Measurements from ENCODE around the gene PLIN4. TPM values are rescaled to one million over a fixed set of nuclear protein-coding genes. Genes with fewer than 3 reads are reported as not detected.

PLIN4 gene
- total and polyA plus RNA-seq, 2 donors (not counting 3 experiments of a cell fraction or from before 2014, with no cell fraction given), result 0.01 TPM; not detected in 1

DNA sequence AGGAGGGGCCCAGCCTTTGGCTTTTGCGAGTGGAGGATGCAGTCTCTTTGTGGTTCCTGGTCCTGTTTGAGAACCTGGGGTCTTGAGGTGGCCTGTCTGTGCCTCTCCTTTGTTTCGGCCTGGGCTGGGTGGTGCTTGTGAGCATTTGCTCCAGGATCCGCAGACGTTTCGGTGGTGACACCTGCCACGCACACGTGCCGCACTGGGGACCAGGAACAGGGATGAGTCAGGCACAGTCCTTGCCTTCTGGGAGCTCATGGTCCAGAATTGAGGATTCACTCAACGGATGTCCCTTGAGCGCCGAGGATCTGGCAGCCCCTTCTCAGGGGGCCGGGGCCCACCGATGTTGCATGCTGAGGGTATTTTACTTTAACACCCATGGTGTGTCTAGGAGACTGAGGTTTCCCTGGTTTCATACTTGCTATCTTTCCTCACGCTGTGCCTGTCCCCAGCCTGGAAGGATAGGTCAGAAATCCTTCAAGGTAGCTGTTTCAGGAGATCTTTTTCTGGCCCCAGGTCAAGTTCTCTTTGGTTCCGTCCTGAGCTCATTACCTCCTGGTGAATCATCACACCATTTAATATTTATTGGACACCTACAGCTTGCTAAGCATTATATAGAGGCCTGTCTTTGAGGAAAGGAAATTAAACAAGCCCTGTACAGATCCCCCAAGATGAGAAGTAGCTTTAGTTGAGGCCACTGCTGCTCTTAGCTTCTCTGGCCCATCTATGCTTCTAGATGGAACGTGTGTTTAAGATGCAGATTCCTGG lies 41.1 kb downstream of the PLIN4 start:
- TF ChIP-seq EZH2 (IDR thresholded peaks at IDR 0.05; ENCODE audit: borderline replicate concordance, low read depth, low read length, severe bottlenecking), result no peak
- TF ChIP-seq MYC (IDR thresholded peaks at IDR 0.05; ENCODE audit: low read depth, low read length), result no peak
- no peak for TF ChIP-seq GATA2 (IDR thresholded peaks at IDR 0.05; ENCODE audit: insufficient read depth, insufficient read length, low read depth, low read length)
- no peak for TF ChIP-seq JUN (IDR thresholded peaks at IDR 0.05; ENCODE audit: borderline replicate concordance, insufficient read depth, insufficient read length, low read depth)
- TF ChIP-seq, protein P1, sequence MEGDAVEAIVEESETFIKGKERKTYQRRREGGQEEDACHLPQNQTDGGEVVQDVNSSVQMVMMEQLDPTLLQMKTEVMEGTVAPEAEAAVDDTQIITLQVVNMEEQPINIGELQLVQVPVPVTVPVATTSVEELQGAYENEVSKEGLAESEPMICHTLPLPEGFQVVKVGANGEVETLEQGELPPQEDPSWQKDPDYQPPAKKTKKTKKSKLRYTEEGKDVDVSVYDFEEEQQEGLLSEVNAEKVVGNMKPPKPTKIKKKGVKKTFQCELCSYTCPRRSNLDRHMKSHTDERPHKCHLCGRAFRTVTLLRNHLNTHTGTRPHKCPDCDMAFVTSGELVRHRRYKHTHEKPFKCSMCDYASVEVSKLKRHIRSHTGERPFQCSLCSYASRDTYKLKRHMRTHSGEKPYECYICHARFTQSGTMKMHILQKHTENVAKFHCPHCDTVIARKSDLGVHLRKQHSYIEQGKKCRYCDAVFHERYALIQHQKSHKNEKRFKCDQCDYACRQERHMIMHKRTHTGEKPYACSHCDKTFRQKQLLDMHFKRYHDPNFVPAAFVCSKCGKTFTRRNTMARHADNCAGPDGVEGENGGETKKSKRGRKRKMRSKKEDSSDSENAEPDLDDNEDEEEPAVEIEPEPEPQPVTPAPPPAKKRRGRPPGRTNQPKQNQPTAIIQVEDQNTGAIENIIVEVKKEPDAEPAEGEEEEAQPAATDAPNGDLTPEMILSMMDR (IDR thresholded peaks at IDR 0.05; ENCODE audit: extremely low read depth in 1 of 2, insufficient read depth in 1 of 2, low read depth in 1 of 2, low read length in 2 of 2), result no peak
- TF ChIP-seq POLR2A (IDR thresholded peaks at IDR 0.05; ENCODE audit: low read depth, low read length), result no peak
- no peak for TF ChIP-seq FOS (IDR thresholded peaks at IDR 0.05; ENCODE audit: borderline replicate concordance, insufficient read depth, low read length)
- TF ChIP-seq, protein P2, sequence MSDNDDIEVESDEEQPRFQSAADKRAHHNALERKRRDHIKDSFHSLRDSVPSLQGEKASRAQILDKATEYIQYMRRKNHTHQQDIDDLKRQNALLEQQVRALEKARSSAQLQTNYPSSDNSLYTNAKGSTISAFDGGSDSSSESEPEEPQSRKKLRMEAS (IDR thresholded peaks at IDR 0.05; ENCODE audit: insufficient read depth, insufficient read length), result no peak
- H3K36me3 ChIP-seq (ENCODE audit: control insufficient read depth in 2 of 2, extremely low read depth in 1 of 2, insufficient read depth in 2 of 2, low read length in 2 of 2), result peaks cover 9 to 24% of the 10 kb centered on the region in 2 experiments
- H3K27ac ChIP-seq (ENCODE audit: insufficient read depth, low read depth, low read length), result no peak overlapping the region
- H4K20me1 ChIP-seq (replicated peaks; ENCODE audit: control insufficient read depth, extremely low read depth, insufficient read depth, low read length), result no peaks in the 10 kb centered on the region
- no peak overlapping the region for H3K9ac ChIP-seq (replicated peaks; ENCODE audit: extremely low read depth, insufficient read depth, low read length)
- no peaks in the 10 kb centered on the region for H3K9me3 ChIP-seq (replicated peaks; ENCODE audit: control insufficient read depth, insufficient read depth, low read length)
- H3K4me2 ChIP-seq (ENCODE audit: insufficient read depth, low read length), result no peak overlapping the region
- no peaks in the 10 kb centered on the region for H3K9me1 ChIP-seq (replicated peaks; ENCODE audit: control insufficient read depth, extremely low read depth, insufficient read depth, low read length)
- no TSS peak for BruUV-seq (replicated peaks)
- ChIA-PET CTCF (interaction anchor here (0.8 to 1.2 kb wide), 3 partner anchors 14 to 210 kb away, joined by 3 to 4 read pairs (median 3); no protein-coding TSS in a partner anchor), POLR2A (no interaction called here)
- dilution Hi-C loops (cut with MboI; ENCODE audit: extremely low pct_ligation_motif_present, low sequenced_read_pairs), result no loop called here
- intact Hi-C loops (cut with micrococcal nuclease), result no loop called here
- peaks cover 27% of the 10 kb centered on the region for H3K79me2 ChIP-seq (ENCODE audit: control insufficient read depth, insufficient read depth, low read length)
- H3K27me3 ChIP-seq (ENCODE audit: control insufficient read depth in 2 of 2, insufficient read depth in 2 of 2, low read length in 2 of 2), result no peaks in the 10 kb centered on the region
- DNase-seq (ENCODE audit: low read depth, low spot score) (no peak), FAIRE-seq (no peak)
- no peak overlapping the region for H2AFZ ChIP-seq (ENCODE audit: low read depth, low read length)
- H3K4me3 ChIP-seq (replicated peaks in 1 of 3; ENCODE audit: insufficient read depth in 1 of 3, low read depth in 1 of 3, low read length in 3 of 3), result no peak overlapping the region
- H3K4me1 ChIP-seq (ENCODE audit: control insufficient read depth, extremely low read depth, insufficient read depth, low read length), result peaks cover 12% of the 10 kb centered on the region
